ENCODE data around the gene PTS.

DNA sequence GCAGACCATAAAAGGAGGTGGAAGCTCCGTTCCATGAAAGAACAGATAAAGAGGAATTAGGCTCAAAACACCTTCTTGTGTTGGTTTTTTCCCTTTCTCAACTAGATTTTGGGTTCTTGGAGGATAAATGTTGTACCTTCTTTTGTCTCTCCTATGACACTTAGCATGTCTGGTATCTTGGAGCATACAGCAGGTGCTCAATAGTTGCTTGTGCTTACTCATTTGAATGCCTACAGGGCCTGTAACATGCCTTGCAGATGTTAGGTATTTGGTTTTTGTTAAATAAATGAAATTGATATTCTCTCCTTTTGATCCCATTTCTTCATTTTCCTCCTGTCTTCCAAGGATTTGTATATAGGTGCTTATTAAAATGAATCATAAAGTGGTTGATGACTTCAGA is 50.8 kb downstream of the PTS start:
- TF ChIP-seq, protein P1, sequence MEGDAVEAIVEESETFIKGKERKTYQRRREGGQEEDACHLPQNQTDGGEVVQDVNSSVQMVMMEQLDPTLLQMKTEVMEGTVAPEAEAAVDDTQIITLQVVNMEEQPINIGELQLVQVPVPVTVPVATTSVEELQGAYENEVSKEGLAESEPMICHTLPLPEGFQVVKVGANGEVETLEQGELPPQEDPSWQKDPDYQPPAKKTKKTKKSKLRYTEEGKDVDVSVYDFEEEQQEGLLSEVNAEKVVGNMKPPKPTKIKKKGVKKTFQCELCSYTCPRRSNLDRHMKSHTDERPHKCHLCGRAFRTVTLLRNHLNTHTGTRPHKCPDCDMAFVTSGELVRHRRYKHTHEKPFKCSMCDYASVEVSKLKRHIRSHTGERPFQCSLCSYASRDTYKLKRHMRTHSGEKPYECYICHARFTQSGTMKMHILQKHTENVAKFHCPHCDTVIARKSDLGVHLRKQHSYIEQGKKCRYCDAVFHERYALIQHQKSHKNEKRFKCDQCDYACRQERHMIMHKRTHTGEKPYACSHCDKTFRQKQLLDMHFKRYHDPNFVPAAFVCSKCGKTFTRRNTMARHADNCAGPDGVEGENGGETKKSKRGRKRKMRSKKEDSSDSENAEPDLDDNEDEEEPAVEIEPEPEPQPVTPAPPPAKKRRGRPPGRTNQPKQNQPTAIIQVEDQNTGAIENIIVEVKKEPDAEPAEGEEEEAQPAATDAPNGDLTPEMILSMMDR (IDR thresholded peaks at IDR 0.05), result no peak
- no peak for TF ChIP-seq POLR2A (IDR thresholded peaks at IDR 0.05)
